HG03159 (cell line): Measurements from ENCODE around the gene BTG1.
"Not testable (repeated sequence)": the region's sequence is repeated elsewhere in the genome, so short reads cannot be mapped to it uniquely, and the experiment has no call there.

Experiments
- ATAC-seq: cut with Tn5 transposase; IDR thresholded peaks from one replicate; pipeline ENCODE4 v1.9.1; 2021; ENCODE audit warnings: mild to moderate bottlenecking, moderate library complexity; ENCODE audit not compliant: unreplicated experiment

The BTG1 gene

GRCh38 chr12:92105110-92105509 lies 40.5 kb downstream of the BTG1 start:
- no peak for ATAC-seq

- no peak for ATAC-seq
These were observed 43.0 kb downstream of the BTG1 start for GRCh38 chr12:92102606-92103005.

GRCh38 chr12:92098594-92099380 lies 46.9 kb downstream of the BTG1 start:
- ATAC-seq, result no peak

- ATAC-seq, result no peak
These were observed 49.1 kb downstream of the BTG1 start for GRCh38 chr12:92096346-92097136.

GRCh38 chr12:92094751-92095161 lies 50.9 kb downstream of the BTG1 start:
- no peak for ATAC-seq

- ATAC-seq, result not testable (repeated sequence)
These were observed 51.3 kb downstream of the BTG1 start for GRCh38 chr12:92094301-92094700.
